ENCODE measurements around the gene MUC5B.

DNA sequence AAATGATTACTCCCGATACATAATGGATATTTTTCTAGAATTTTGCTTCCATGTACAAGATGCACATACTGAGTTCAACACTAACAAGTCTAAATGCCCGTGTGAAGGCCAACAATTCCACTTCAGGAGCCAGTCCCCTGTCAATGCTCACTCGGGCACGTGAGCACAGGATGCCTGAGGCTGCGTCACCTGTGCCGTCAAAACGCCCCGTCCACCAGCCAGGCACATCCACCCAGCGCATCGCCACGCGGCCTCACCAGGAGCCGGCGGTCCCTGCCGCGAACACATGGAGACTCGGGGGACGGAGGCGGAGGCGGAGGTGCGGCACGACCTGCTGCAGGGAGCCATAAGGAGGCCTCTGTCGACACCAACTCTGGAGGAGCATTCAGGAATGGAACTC lies 76.8 kb downstream of the MUC5B start:
- TF ChIP-seq, protein P1, sequence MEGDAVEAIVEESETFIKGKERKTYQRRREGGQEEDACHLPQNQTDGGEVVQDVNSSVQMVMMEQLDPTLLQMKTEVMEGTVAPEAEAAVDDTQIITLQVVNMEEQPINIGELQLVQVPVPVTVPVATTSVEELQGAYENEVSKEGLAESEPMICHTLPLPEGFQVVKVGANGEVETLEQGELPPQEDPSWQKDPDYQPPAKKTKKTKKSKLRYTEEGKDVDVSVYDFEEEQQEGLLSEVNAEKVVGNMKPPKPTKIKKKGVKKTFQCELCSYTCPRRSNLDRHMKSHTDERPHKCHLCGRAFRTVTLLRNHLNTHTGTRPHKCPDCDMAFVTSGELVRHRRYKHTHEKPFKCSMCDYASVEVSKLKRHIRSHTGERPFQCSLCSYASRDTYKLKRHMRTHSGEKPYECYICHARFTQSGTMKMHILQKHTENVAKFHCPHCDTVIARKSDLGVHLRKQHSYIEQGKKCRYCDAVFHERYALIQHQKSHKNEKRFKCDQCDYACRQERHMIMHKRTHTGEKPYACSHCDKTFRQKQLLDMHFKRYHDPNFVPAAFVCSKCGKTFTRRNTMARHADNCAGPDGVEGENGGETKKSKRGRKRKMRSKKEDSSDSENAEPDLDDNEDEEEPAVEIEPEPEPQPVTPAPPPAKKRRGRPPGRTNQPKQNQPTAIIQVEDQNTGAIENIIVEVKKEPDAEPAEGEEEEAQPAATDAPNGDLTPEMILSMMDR (IDR thresholded peaks at IDR 0.05): no peak
- no peak for TF ChIP-seq POLR2A (IDR thresholded peaks at IDR 0.05)

Measured in heart left ventricle (tissue), 13 donors.